RWPE2 (cell line): Measurements from ENCODE around the gene PDE9A.

Experiments used
- ATAC-seq: fragments of 200-7000 bp; cut with Tn5 transposase; 3 replicates; pipeline ENCODE4 v1.9.1; 2021; ENCODE audit warnings: low read depth
- DNase-seq: peaks from one replicate; pipeline ENCODE4 v3.0.0-alpha.2; 2020; ENCODE audit warnings: low spot score
- H3K27ac ChIP-seq: fragments of 450-650 bp; 2 replicates; pipeline ENCODE4 v1.5.1; 2017; ENCODE audit warnings: mild to moderate bottlenecking; ENCODE audit not compliant: poor library complexity, severe bottlenecking
- H3K27me3 ChIP-seq: fragments of 250-450 bp; sonication (Bioruptor Pico); 2 replicates; pipeline ENCODE4 v1.5.1; 2021; ENCODE audit warnings: mild to moderate bottlenecking, moderate library complexity; ENCODE audit not compliant: insufficient read depth, poor library complexity, severe bottlenecking
- H3K36me3 ChIP-seq: fragments of 250-450 bp; sonication (Bioruptor Pico); 2 replicates; pipeline ENCODE4 v1.5.1; 2020; ENCODE audit warnings: low read depth, mild to moderate bottlenecking, moderate library complexity
- H3K4me1 ChIP-seq: fragments of 250-450 bp; sonication (Bioruptor Pico); 2 replicates; pipeline ENCODE4 v1.5.1; 2021; ENCODE audit warnings: mild to moderate bottlenecking, moderate library complexity; ENCODE audit not compliant: insufficient read depth, poor library complexity, severe bottlenecking
- H3K4me3 ChIP-seq: fragments of 250-450 bp; sonication (Bioruptor Pico); 2 replicates; pipeline ENCODE4 v1.5.1; 2021; ENCODE audit warnings: mild to moderate bottlenecking, moderate library complexity; ENCODE audit not compliant: severe bottlenecking
- H3K9me3 ChIP-seq: fragments of 250-450 bp; sonication (Bioruptor Pico); 2 replicates; pipeline ENCODE4 v1.5.1; 2021; ENCODE audit warnings: mild to moderate bottlenecking, moderate library complexity; ENCODE audit not compliant: severe bottlenecking
- CTCF ChIP-seq: fragments of 450-650 bp; IDR thresholded peaks from one replicate; pipeline ENCODE4 v1.5.1; 2017; ENCODE audit warnings: mild to moderate bottlenecking, moderate library complexity; ENCODE audit not compliant: poor library complexity, severe bottlenecking

Gene PDE9A

GRCh38 chr21:42740405-42740909 lies 87.0 kb downstream of the PDE9A start:
- ATAC-seq (no peak), DNase-seq (no peak)
- Histone ChIP-seq H3K27me3 (no peaks in the 10 kb centered on the region), H3K4me3 (no peak overlapping the region), H3K9me3 (no peaks in the 10 kb centered on the region), H3K27ac (no peak overlapping the region), H3K4me1 (no peaks in the 10 kb centered on the region), H3K36me3 (no peaks in the 10 kb centered on the region)
- no peak for TF ChIP-seq CTCF

- Histone ChIP-seq H3K4me3 (no peak overlapping the region), H3K4me1 (no peaks in the 10 kb centered on the region), H3K27me3 (no peaks in the 10 kb centered on the region), H3K36me3 (no peaks in the 10 kb centered on the region), H3K9me3 (no peaks in the 10 kb centered on the region), H3K27ac (no peak overlapping the region)
- DNase-seq (no peak), ATAC-seq (no peak)
- no peak for TF ChIP-seq CTCF
Observed at GRCh38 chr21:42741066-42741465, 87.6 kb downstream of the PDE9A start.

- Histone ChIP-seq H3K27me3 (no peaks in the 10 kb centered on the region), H3K27ac (no peak overlapping the region), H3K4me1 (no peaks in the 10 kb centered on the region), H3K36me3 (no peaks in the 10 kb centered on the region), H3K9me3 (no peaks in the 10 kb centered on the region), H3K4me3 (no peak overlapping the region)
- no peak for TF ChIP-seq CTCF
- DNase-seq = peak; percentile 47
- ATAC-seq = no peak
Observed at GRCh38 chr21:42744520-42745445, 91.4 kb downstream of the PDE9A start.

GRCh38 chr21:42745511-42746239 lies 92.3 kb downstream of the PDE9A start:
- no peak for TF ChIP-seq CTCF
- Histone ChIP-seq H3K27ac (no peak overlapping the region), H3K9me3 (no peaks in the 10 kb centered on the region), H3K4me3 (no peak overlapping the region), H3K36me3 (no peaks in the 10 kb centered on the region), H3K27me3 (no peaks in the 10 kb centered on the region), H3K4me1 (no peaks in the 10 kb centered on the region)
- ATAC-seq = no peak
- peak; percentile 30 for DNase-seq
